Uterus (tissue), 4 donors: ENCODE measurements around the gene COL23A1. TPM values are rescaled to one million over a fixed set of nuclear protein-coding genes. Genes with fewer than 3 reads are reported as not detected.

Experiments
- DNase-seq, 2 donors: peaks; one replicate each; pipeline ENCODE4 v3.0.0-alpha.2; 2019 to 2020
- H3K27ac ChIP-seq, 2 donors: fragments of 200-600 bp; sonication (generic); 1 replicate in 1 of 2; 2 replicates in 1 of 2; pipeline ENCODE4 v1.5.1; 2016 to 2018
- H3K27me3 ChIP-seq, 2 donors: fragments of 200-600 bp; sonication (generic); one replicate each; pipeline ENCODE4 v1.5.1; 2018 to 2019; ENCODE audit warnings: control low read depth in 1 of 2
- H3K36me3 ChIP-seq, 2 donors: fragments of 200-600 bp; sonication (generic); one replicate each; pipeline ENCODE4 v1.5.1; 2019; ENCODE audit warnings: control low read depth in 1 of 2
- H3K4me1 ChIP-seq, 2 donors: fragments of 200-600 bp; sonication (generic); one replicate each; pipeline ENCODE4 v1.5.1; 2018 to 2019; ENCODE audit warnings: control low read depth in 1 of 2
- H3K4me3 ChIP-seq, 2 donors: fragments of 200-600 bp; sonication (generic); 1 replicate in 1 of 2; 2 replicates in 1 of 2; pipeline ENCODE4 v1.5.1; 2018 to 2019; ENCODE audit warnings: mild to moderate bottlenecking in 1 of 2
- H3K9me3 ChIP-seq, 2 donors: fragments of 200-600 bp; sonication (generic); one replicate each; pipeline ENCODE4 v1.5.1; 2019; ENCODE audit warnings: control low read depth in 1 of 2
- CTCF ChIP-seq, 4 experiments: fragments of 200-600 bp in 2 of 4; fragments of 450-650 bp in 2 of 4; sonication (generic) in 2 of 4; IDR thresholded peaks; one replicate each; pipeline ENCODE4 v1.5.1; 2016 to 2019; ENCODE audit warnings: antibody characterized with exemption in 4 of 4, mild to moderate bottlenecking in 2 of 4, moderate library complexity in 1 of 4
- POLR2A ChIP-seq, 2 donors: fragments of 450-650 bp; IDR thresholded peaks; one replicate each; pipeline ENCODE4 v1.6.1; 2016; ENCODE audit warnings: antibody characterized with exemption in 2 of 2, mild to moderate bottlenecking in 1 of 2, moderate library complexity in 1 of 2
- intact Hi-C: fragments of 100-400 bp; cut with DNase I; formaldehyde crosslinking; loops from one replicate; pipeline ENCODE4 v1.15.1; 2023; ENCODE audit warnings: low total_unique reads
- total RNA-seq, 4 donors: library from RNA; depleted of rRNA in 3 of 4; stranded (reverse); fragments of >200 nt in 3 of 4; gene quantifications; one replicate each; pipeline versions ENCODE4 v1.1.0 to v1.2.4, GENCODE V29; 2014 to 2023
- donor health status: DM: yes; HTN: yes; CAD: no.

Gene COL23A1
- total RNA-seq, 4 donors from 2014 or later: 0.85 to 7.6 (median 2.0) TPM; not detected in 1

- DNase-seq: no peak
- Histone ChIP-seq H3K4me1 (peaks cover 0 to 14% of the 10 kb centered on the region in 2 donors), H3K36me3 (no peaks in the 10 kb centered on the region), H3K4me3 (no peak overlapping the region), H3K9me3 (no peaks in the 10 kb centered on the region), H3K27ac (no peak overlapping the region), H3K27me3 (no peaks in the 10 kb centered on the region)
- intact Hi-C loops: no loop called here
- no peak for TF ChIP-seq CTCF (IDR thresholded peaks at IDR 0.05)
- TF ChIP-seq POLR2A (IDR thresholded peaks at IDR 0.05): no peak
Observed at GRCh38 chr5:178227929-178228328, 362.3 kb downstream of the COL23A1 start.

GRCh38 chr5:178227138-178227659 is 363.0 kb downstream of the COL23A1 start:
- H3K36me3 ChIP-seq: no peaks in the 10 kb centered on the region
- H3K9me3 ChIP-seq: no peaks in the 10 kb centered on the region
- intact Hi-C loops: no loop called here
- H3K4me3 ChIP-seq: no peak overlapping the region
- no peaks in the 10 kb centered on the region for H3K27me3 ChIP-seq
- no peak for DNase-seq
- no peak for TF ChIP-seq POLR2A (IDR thresholded peaks at IDR 0.05)
- TF ChIP-seq CTCF (IDR thresholded peaks at IDR 0.05): no peak
- H3K27ac ChIP-seq: no peak overlapping the region
- H3K4me1 ChIP-seq: peaks cover 0 to 14% of the 10 kb centered on the region in 2 donors

- TF ChIP-seq CTCF (IDR thresholded peaks at IDR 0.05) (no peak), POLR2A (IDR thresholded peaks at IDR 0.05) (no peak)
- intact Hi-C loops: no loop called here
- DNase-seq: no peak
- H3K4me1 ChIP-seq: no peaks in the 10 kb centered on the region
- H3K36me3 ChIP-seq: no peaks in the 10 kb centered on the region
- H3K27ac ChIP-seq: no peak overlapping the region
- no peak overlapping the region for H3K4me3 ChIP-seq
- no peaks in the 10 kb centered on the region for H3K27me3 ChIP-seq
- H3K9me3 ChIP-seq: no peaks in the 10 kb centered on the region
Observed at GRCh38 chr5:178225174-178225573, 365.0 kb downstream of the COL23A1 start.

- intact Hi-C loops: no loop called here
- DNase-seq: no peak
- no peaks in the 10 kb centered on the region for H3K27me3 ChIP-seq
- no peak overlapping the region for H3K4me3 ChIP-seq
- H3K9me3 ChIP-seq: no peaks in the 10 kb centered on the region
- H3K27ac ChIP-seq: no peak overlapping the region
- TF ChIP-seq POLR2A (IDR thresholded peaks at IDR 0.05) (no peak), CTCF (IDR thresholded peaks at IDR 0.05) (no peak)
- no peaks in the 10 kb centered on the region for H3K36me3 ChIP-seq
- H3K4me1 ChIP-seq: no peaks in the 10 kb centered on the region
Observed at GRCh38 chr5:178224403-178224802, 365.8 kb downstream of the COL23A1 start.

- Histone ChIP-seq H3K9me3 (no peaks in the 10 kb centered on the region), H3K27me3 (no peaks in the 10 kb centered on the region), H3K4me3 (no peak overlapping the region), H3K36me3 (no peaks in the 10 kb centered on the region), H3K4me1 (no peaks in the 10 kb centered on the region), H3K27ac (no peak overlapping the region)
- TF ChIP-seq POLR2A (IDR thresholded peaks at IDR 0.05) (no peak), CTCF (IDR thresholded peaks at IDR 0.05) (no peak)
- DNase-seq: no peak
- intact Hi-C loops: no loop called here
Observed at GRCh38 chr5:178223828-178224335, 366.3 kb downstream of the COL23A1 start.
